Retinal pigment epithelial cell (primary cell): ENCODE results near the gene SNX25.

ENCODE experiments used
- DNase-seq: peaks from one replicate; pipeline ENCODE4 v3.0.0-alpha.2; 2010; ENCODE audit warnings: low read depth
- H3K4me3 ChIP-seq: 2 replicates; pipeline ENCODE4 v1.5.1; 2011; ENCODE audit warnings: mild to moderate bottlenecking, low read length, control low read depth, moderate library complexity
- TF ChIP-seq, protein P1 (sequence below): conservative IDR thresholded peaks from 2 replicates; pipeline ENCODE4 v1.5.1; 2011; ENCODE audit warnings: low read depth, low read length, control low read depth, inconsistent platforms

Gene SNX25

DNA sequence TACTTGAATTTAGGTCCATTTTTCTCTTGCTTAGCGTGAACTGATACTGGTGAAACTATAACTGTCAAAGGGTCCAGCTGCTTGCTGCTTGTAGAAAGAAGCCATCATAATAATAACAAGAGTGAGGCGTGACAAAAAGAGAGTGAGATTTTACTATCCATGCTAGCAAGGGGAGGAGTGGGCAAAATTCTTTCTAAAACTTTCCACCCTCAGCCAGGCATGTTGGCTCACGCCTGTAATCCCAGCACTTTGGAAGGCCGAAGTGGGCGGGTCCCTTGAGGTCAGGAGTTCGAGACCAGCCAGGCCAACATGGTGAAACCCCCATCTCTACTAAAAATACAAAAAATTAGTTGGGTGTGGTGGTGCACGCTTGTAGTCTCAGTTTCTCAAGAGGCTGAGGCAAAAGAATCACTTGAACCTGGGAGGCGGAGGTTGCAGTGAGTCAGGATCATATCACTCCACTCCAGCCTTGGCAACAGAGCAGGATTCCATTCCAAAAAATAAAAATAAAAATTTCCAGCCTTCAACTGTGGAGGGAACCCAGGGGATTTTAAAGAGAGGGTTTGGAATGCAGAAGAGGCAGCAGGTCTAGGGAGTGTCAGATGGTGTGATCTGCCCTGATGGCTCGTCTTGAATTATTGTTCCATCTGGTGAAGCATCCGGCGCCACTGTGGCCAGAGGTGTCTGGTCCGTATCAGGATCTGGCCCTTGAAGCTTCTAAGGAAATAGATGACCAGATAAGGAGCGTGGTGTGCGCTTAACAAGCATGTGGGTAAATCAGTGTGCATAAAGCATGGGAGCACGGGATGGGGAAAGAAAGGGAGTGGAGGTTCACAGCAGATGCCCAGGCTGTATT is 134.6 kb downstream of the SNX25 start:
- DNase-seq, result no peak
- TF ChIP-seq, protein P1, sequence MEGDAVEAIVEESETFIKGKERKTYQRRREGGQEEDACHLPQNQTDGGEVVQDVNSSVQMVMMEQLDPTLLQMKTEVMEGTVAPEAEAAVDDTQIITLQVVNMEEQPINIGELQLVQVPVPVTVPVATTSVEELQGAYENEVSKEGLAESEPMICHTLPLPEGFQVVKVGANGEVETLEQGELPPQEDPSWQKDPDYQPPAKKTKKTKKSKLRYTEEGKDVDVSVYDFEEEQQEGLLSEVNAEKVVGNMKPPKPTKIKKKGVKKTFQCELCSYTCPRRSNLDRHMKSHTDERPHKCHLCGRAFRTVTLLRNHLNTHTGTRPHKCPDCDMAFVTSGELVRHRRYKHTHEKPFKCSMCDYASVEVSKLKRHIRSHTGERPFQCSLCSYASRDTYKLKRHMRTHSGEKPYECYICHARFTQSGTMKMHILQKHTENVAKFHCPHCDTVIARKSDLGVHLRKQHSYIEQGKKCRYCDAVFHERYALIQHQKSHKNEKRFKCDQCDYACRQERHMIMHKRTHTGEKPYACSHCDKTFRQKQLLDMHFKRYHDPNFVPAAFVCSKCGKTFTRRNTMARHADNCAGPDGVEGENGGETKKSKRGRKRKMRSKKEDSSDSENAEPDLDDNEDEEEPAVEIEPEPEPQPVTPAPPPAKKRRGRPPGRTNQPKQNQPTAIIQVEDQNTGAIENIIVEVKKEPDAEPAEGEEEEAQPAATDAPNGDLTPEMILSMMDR, result no peak
- H3K4me3 ChIP-seq, result no peak overlapping the region

DNA sequence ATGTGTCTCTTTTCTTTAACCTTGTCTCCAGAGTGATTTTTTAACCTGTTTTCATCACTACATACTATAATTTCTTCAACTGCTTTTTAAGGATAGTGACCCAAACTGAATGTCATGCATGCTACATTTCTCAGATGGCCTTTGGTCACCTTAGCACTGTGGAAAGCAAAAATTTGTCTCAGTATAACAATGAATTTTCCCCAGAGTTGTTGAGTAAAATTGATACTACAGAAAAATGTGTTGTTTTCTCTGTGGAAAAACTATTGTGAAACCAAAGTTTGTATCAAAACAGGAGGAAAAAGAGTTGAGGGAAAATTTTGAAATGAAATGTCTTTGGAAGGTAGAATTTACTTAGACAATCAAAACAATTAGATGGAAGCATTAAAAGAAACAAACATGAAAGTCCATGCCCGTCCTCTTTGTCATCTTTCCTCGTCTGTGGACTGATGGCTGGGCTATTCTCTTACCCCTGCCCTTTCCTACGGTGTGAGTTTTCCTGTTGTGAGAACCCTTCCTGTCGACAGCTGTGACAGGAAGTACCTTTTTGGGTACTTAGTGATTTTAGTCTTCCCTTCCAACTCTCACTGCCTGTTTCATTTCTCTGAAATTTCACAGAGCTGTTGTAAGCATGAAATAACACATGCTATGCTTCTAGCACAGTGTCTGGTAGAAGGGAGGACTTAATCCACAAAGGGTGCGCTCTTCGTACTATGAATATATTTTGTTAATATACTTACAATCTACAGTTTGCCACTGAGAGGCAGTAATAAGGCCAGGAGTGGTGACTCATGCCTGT is 135.5 kb downstream of the SNX25 start:
- TF ChIP-seq, protein P1, result no peak
- no peak overlapping the region for H3K4me3 ChIP-seq
- DNase-seq, result no peak

DNA sequence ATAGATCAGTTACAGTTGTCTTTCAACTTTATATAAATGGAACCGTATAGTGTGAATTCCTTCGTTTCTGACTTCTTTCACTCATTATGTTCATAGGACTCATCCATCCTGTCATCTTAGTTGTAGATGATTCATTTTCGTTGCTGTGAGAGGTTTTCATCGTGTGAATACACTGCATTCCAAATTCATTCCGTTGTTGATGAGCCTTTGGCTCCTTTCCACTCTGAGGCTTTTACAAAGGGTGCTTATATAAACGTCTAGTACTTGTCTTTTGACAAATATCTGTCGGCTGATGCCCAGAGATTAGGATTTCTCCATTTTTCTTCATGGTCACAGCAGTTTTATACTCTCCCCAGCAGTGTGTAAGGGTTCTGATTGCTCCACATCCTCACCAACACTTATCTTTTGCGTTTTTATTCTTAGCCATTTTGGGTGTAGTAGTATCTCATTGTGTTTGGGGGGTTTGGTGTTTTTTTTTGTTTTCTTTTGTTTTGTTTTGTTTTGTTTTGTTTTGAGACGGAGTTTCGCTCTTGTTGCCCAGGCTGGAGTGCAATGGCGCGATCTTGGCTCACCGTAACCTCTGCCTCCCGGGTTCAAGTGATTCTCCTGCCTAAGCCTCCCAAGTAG is 137.7 kb downstream of the SNX25 start:
- no peak for DNase-seq
- TF ChIP-seq, protein P1, result no peak
- no peak overlapping the region for H3K4me3 ChIP-seq

DNA sequence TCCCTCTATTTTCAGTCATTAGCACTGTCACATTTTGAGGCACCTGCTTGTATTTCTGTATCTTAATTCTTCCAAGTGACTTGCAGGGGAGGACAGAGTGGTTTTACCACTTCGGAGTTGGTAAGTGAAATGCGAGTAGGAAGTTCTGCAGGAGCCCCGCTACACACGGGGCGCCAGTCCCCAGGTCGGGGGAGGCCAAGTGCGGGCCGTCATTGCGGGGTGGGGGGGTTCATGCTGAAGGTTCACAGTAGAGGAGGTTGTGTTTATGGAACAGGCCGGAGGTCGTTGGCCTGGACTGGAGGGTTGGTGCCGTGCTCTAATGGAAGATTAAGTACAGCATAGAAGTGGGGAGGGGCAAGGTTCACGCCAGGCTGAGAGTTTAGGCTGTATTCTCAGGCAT is 142.3 kb downstream of the SNX25 start:
- no peak overlapping the region for H3K4me3 ChIP-seq
- DNase-seq, result no peak
- TF ChIP-seq, protein P1, result no peak

DNA sequence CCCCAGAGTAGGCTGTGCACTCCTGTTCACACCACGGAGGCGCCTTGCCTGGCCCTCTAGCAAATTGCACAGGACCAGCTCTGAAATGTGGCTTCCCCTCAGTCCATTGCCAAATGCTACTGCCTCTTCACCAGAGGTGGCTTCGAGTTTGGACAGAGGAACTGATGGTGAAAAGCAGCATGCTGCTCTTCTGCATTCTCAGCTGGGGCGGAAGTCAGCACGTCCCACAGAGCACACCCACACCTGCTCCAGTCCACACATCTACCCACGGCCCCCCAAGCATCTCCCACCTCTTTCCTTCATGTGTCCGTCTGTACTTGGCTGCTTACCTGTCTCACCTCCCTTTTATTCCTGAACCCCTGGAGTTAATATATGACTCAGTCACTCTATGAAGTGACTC is 142.8 kb downstream of the SNX25 start:
- no peak for DNase-seq
- TF ChIP-seq, protein P1, result no peak
- H3K4me3 ChIP-seq, result no peak overlapping the region

DNA sequence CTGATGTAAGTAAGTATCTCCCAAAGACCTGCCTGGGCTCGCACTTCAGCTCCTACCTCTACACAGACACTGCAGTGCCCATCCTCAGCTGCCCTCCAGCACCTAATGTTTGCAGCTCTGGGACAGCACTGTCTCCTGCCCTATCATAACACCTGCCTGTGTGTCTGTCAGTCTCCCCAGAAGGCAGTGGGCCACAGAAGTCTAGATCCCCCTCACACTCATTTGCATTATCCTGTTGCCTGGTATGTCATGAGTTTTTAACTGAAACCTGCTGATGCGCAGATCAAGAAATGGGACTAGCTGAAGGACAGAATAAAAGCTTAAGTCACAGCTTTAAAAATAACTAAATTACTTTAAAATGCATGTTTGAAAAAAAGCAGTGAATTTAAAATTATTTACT is 143.3 kb downstream of the SNX25 start:
- TF ChIP-seq, protein P1, result no peak
- DNase-seq, result no peak
- no peak overlapping the region for H3K4me3 ChIP-seq
